ENCODE measurements around the gene MSI2.

MSI2 gene

DNA sequence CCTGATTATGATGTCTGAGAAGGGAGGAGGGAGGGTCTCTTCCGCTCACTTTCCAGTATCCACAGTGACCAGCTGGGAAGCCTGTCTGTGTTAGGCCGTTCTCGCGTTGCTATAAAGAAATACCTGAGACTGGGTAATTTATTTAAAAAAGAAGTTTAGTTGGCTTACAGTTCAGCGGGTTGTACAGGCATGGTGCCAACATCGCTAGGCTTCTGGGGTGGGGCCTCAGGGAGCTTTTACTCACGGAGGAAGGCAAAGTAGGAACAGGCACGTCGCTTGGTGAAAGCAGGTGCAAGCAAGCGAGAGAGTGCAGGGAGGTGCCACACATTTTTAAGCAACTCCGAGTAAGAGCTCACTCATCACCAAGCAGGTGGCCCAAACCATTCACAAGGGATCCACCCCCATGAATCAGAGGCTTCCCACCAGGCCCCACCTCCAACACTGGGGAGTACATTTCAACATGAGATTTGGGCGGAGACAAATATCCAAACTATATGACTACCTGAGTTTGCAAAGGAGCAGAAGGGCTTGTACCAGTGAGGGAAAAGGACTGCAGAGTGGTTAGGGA lies 351.3 kb downstream of the MSI2 start:
- no peak for TF ChIP-seq CTCF (IDR thresholded peaks at IDR 0.05; ENCODE audit: control insufficient read depth, insufficient read depth, low read depth, low read length, missing control alignments)
- H3K4me3 ChIP-seq (ENCODE audit: control insufficient read depth, low read depth, low read length) = no peak overlapping the region
- DNase-seq (ENCODE audit: low read depth) = no peak

DNA sequence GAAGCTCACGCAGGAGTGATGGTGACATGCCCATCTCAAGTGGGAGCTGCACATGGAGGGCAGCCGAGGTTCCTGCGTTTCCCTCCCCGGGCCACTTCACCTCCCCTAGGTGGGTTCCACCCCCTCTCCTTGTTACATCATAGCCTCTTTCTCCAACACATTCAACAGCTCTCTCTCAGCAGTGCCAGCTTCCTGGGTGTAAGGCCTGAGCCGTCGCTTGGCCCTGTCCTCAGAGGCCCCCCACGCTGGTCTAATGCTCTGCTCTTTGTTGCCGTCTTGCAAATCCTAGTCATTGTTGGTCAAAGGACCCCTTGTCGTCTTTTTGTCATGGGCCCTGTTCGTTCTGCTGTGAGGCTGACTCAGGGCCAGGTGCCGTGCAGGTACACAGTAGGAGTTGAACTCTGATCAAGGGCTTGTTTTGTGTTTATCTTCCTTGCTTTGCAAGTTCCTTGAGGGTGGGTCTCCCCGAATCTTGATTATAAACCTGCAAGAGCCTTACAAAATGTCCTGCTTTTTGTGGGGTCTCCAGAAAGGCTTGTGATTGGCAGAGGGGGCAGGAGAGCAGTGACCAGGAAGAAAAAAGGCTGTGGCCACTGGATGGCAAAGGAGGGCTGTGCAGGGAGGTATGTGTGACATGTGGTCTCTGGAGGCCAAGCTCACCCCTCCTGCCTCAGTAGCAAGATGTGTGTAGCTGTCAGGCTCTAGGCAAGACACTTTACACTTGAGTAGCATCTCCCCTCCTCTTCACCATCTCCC lies 352.2 kb downstream of the MSI2 start:
- no peak for TF ChIP-seq CTCF (IDR thresholded peaks at IDR 0.05; ENCODE audit: control insufficient read depth, insufficient read depth, low read depth, low read length, missing control alignments)
- no peak for DNase-seq (ENCODE audit: low read depth)
- H3K4me3 ChIP-seq (ENCODE audit: control insufficient read depth, low read depth, low read length) = no peak overlapping the region

- no peak overlapping the region for H3K4me3 ChIP-seq (ENCODE audit: control insufficient read depth, low read depth, low read length)
- no peak for DNase-seq (ENCODE audit: low read depth)
- no peak for TF ChIP-seq CTCF (IDR thresholded peaks at IDR 0.05; ENCODE audit: control insufficient read depth, insufficient read depth, low read depth, low read length, missing control alignments)
These were observed 353.0 kb downstream of the MSI2 start for GRCh38 chr17:57609125-57609877.

- TF ChIP-seq CTCF (IDR thresholded peaks at IDR 0.05; ENCODE audit: control insufficient read depth, insufficient read depth, low read depth, low read length, missing control alignments) = no peak
- DNase-seq (ENCODE audit: low read depth) = no peak
- no peak overlapping the region for H3K4me3 ChIP-seq (ENCODE audit: control insufficient read depth, low read depth, low read length)
These were observed 353.6 kb downstream of the MSI2 start for GRCh38 chr17:57609878-57610270.

DNA sequence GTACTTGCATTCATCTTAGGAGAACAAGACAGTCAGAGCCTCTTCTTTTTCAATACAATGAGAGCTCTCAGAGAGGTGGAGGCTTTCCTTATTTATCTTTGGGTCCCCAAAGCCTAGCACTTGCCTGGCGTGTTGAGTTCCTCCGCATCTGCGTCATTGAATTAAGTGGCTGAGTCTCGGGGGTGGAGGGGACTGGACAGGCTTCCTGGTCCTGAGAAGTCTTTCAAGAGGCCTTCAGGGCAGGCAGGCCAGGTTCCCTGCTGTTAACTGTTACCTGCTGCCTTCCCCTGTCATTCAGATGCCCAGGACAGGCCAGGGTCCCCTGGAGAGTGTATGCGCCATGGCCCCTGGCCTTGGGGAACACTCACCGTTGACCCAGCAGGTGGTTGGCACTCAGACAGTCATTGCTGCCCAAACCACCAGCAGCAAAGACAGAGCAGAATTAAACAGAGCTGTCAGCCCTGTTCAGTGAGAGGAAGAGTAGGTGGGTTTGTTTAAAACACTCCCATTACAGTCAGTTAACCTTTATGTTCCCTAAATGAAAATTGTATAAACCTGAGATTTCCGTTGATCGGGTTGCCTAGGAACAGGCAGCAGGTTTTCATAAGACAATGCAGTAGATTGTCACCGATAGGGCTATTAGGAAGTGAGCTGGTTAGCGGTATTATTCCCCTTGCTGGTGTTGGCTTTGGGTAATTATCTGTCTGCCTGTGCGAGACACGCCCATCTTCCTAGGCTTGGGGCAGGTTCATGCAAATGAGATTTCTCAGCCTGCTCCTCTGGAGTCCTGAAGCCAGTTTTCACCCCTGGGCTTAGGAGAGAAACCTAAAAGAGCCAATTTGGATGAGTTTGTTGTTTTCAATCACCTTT lies 356.1 kb downstream of the MSI2 start:
- H3K4me3 ChIP-seq (ENCODE audit: control insufficient read depth, low read depth, low read length) = no peak overlapping the region
- TF ChIP-seq CTCF (IDR thresholded peaks at IDR 0.05; ENCODE audit: control insufficient read depth, insufficient read depth, low read depth, low read length, missing control alignments) = no peak
- no peak for DNase-seq (ENCODE audit: low read depth)

DNA sequence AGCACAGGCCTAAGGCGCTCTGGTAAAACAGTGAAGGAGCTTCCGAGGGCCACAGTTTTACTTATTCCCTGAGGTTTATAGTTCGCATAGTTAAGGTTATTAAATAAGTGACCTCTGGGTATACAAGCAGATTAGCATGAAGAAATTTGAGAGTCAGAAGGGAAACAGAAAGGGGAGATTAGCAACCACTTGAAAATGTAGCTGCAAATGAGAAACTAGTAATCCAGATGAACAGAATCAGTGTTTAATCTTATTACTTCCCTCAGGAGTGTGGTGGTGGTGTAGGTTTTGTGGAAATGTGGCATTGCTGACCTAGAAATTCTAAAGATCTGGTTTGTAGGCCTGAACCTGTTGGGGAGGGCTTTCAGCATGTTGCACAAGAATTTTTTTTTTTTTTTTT lies 358.4 kb downstream of the MSI2 start:
- DNase-seq (ENCODE audit: low read depth) = no peak
- H3K4me3 ChIP-seq (ENCODE audit: control insufficient read depth, low read depth, low read length) = no peak overlapping the region
- no peak for TF ChIP-seq CTCF (IDR thresholded peaks at IDR 0.05; ENCODE audit: control insufficient read depth, insufficient read depth, low read depth, low read length, missing control alignments)

Measured in AG09309 (cell line).